GM19328 (cell line): ENCODE results near the gene LYZL4.

Source experiments
- ATAC-seq: cut with Tn5 transposase; IDR thresholded peaks from one replicate; pipeline ENCODE4 v1.9.1; 2021; ENCODE audit warnings: mild to moderate bottlenecking, moderate library complexity; ENCODE audit not compliant: unreplicated experiment

The LYZL4 gene

GRCh38 chr3:42428830-42429229 lies 18.4 kb upstream of the LYZL4 start:
- no peak for ATAC-seq

GRCh38 chr3:42425736-42426407 lies 15.5 kb upstream of the LYZL4 start:
- ATAC-seq, result no peak

- ATAC-seq, result no peak
Measured at GRCh38 chr3:42424911-42425310, 14.5 kb upstream of the LYZL4 start.

GRCh38 chr3:42421818-42422796 lies 11.7 kb upstream of the LYZL4 start:
- no peak for ATAC-seq

GRCh38 chr3:42419563-42419962 lies 9.2 kb upstream of the LYZL4 start:
- no peak for ATAC-seq

- no peak for ATAC-seq
Measured at GRCh38 chr3:42412526-42413155, 2.2 kb upstream of the LYZL4 start.

GRCh38 chr3:42411429-42411828 lies 1.0 kb upstream of the LYZL4 start:
- no peak for ATAC-seq

GRCh38 chr3:42408156-42408555 lies 2.3 kb downstream of the LYZL4 start:
- no peak for ATAC-seq

- ATAC-seq, result no peak
Measured at GRCh38 chr3:42406727-42407450, 3.5 kb downstream of the LYZL4 start.

GRCh38 chr3:42405857-42406256 lies 4.6 kb downstream of the LYZL4 start:
- ATAC-seq, result no peak

GRCh38 chr3:42403737-42404136 lies 6.7 kb downstream of the LYZL4 start:
- no peak for ATAC-seq

GRCh38 chr3:42402394-42403096 lies 7.9 kb downstream of the LYZL4 start:
- no peak for ATAC-seq

- ATAC-seq, result no peak
Measured at GRCh38 chr3:42398080-42398479, 12.3 kb downstream of the LYZL4 start.

- ATAC-seq, result no peak
Measured at GRCh38 chr3:42397644-42398043, 12.8 kb downstream of the LYZL4 start.

- ATAC-seq, result no peak
Measured at GRCh38 chr3:42394579-42395288, 15.7 kb downstream of the LYZL4 start.

- ATAC-seq, result no peak
Measured at GRCh38 chr3:42387802-42388651, 22.4 kb downstream of the LYZL4 start.

GRCh38 chr3:42381551-42382082 lies 28.8 kb downstream of the LYZL4 start:
- ATAC-seq, result no peak

- ATAC-seq, result no peak
Measured at GRCh38 chr3:42377681-42378080, 32.7 kb downstream of the LYZL4 start.
